Measurements from ENCODE around the gene MYOM3.

Gene MYOM3

GRCh38 chr1:24093732-24094131 lies 18.2 kb downstream of the MYOM3 start:
- no peak for FAIRE-seq
- TF ChIP-seq POLR2AphosphoS5 (IDR thresholded peaks at IDR 0.05; ENCODE audit: low read depth, low read length) = no peak
- TF ChIP-seq POU2F2 (IDR thresholded peaks at IDR 0.05; ENCODE audit: low read depth, low read length) = no peak
- no peak for TF ChIP-seq POLR2A (IDR thresholded peaks at IDR 0.05; ENCODE audit: low read depth, low read length)
- no peak for TF ChIP-seq PAX5 (IDR thresholded peaks at IDR 0.05; ENCODE audit: insufficient read depth, low read length, severe bottlenecking)
- no peak for TF ChIP-seq SPI1 (IDR thresholded peaks at IDR 0.05; ENCODE audit: low read depth, low read length)
- no peak for TF ChIP-seq TAF1 (IDR thresholded peaks at IDR 0.05; ENCODE audit: low read depth, low read length)
- no peak for DNase-seq (ENCODE audit: insufficient read length, low spot score)

- no peak for DNase-seq (ENCODE audit: insufficient read length, low spot score)
- no peak for FAIRE-seq
- no peak for TF ChIP-seq PAX5 (IDR thresholded peaks at IDR 0.05; ENCODE audit: insufficient read depth, low read length, severe bottlenecking)
- TF ChIP-seq POLR2A (IDR thresholded peaks at IDR 0.05; ENCODE audit: low read depth, low read length) = no peak
- TF ChIP-seq TAF1 (IDR thresholded peaks at IDR 0.05; ENCODE audit: low read depth, low read length) = no peak
These were observed 19.0 kb downstream of the MYOM3 start for GRCh38 chr1:24092979-24093378.

DNA sequence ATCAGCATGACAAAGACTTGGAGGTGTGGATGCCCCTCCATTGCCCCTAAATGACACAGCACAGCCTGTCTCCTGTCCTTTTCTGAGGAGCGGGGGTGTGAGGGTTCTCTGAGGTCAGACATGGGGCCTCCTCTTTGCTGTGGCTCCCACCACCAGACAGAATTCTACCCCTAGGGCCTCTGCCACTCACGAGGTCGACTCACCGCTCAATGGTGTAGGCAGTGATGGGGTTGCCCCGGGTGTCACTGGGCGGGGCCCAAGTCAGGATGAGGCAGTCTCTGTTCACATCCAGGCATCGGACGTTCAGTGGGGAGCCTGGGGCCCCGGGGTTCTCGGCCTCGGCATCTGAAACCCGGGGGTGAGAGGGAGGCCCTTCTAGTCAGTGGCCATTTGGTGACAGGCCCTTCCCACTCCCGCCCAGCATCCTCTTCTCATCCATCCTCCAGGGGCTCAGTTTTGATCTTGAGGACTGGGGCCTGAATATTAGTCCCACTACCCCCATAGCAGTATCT lies 19.9 kb downstream of the MYOM3 start:
- FAIRE-seq (no peak), DNase-seq (ENCODE audit: insufficient read length, low spot score) (no peak)
- TF ChIP-seq POLR2AphosphoS5 (IDR thresholded peaks at IDR 0.05; ENCODE audit: low read depth, low read length) (no peak), SPI1 (IDR thresholded peaks at IDR 0.05; ENCODE audit: low read depth, low read length) (no peak), POLR2A (IDR thresholded peaks at IDR 0.05; ENCODE audit: low read depth, low read length) (no peak), TAF1 (IDR thresholded peaks at IDR 0.05; ENCODE audit: low read depth, low read length) (no peak), PAX5 (IDR thresholded peaks at IDR 0.05; ENCODE audit: insufficient read depth, low read length, severe bottlenecking) (no peak), POU2F2 (IDR thresholded peaks at IDR 0.05; ENCODE audit: low read depth, low read length) (no peak)

GRCh38 chr1:24090736-24091135 lies 21.2 kb downstream of the MYOM3 start:
- DNase-seq (ENCODE audit: insufficient read length, low spot score) (no peak), FAIRE-seq (no peak)
- no peak for TF ChIP-seq TAF1 (IDR thresholded peaks at IDR 0.05; ENCODE audit: low read depth, low read length)
- TF ChIP-seq POLR2A (IDR thresholded peaks at IDR 0.05; ENCODE audit: low read depth, low read length) = no peak
- TF ChIP-seq POLR2AphosphoS5 (IDR thresholded peaks at IDR 0.05; ENCODE audit: low read depth, low read length) = no peak
- TF ChIP-seq SPI1 (IDR thresholded peaks at IDR 0.05; ENCODE audit: low read depth, low read length) = no peak
- TF ChIP-seq PAX5 (IDR thresholded peaks at IDR 0.05; ENCODE audit: insufficient read depth, low read length, severe bottlenecking) = no peak
- no peak for TF ChIP-seq POU2F2 (IDR thresholded peaks at IDR 0.05; ENCODE audit: low read depth, low read length)

DNA sequence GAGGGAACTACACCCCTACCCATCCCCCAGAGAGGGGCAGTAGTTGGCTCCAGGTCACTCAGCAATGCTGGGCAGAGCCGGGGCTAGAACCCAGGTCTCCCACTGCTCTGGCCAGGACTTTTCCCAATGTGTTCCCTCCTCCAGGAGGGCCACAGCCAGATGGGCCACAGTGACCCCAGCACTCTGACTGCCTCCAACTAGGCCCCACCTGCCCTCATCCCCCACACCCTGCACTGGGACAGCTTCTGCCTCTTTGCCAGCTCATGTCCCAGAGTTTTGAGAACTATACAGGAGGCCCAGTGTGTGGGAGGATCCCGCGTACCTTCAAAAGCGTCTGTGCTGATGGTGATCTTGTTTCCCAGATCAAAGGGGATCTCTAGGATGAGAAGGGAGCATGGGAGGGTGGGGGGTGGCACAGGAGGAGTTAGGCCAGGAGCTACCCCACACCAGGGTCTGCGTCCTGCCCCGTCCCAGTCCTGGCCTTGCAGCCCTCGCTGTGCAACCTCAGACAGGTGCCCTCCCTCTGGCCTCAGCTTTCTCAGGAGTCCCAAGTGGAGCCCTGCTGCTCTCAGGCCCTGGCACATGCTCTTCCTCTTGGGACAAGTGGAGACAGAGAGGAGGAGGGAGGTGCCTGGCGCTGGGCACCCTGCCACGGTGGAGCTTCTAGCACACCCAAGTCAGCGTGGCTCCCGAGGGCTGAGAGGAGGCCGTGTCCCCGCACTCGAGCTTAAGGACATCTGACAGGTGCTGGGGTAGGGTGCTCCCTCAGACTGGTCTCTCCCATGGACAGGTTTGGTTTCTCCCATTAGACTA lies 22.0 kb downstream of the MYOM3 start:
- FAIRE-seq (no peak), DNase-seq (ENCODE audit: insufficient read length, low spot score) (no peak)
- no peak for TF ChIP-seq POU2F2 (IDR thresholded peaks at IDR 0.05; ENCODE audit: low read depth, low read length)
- TF ChIP-seq POLR2AphosphoS5 (IDR thresholded peaks at IDR 0.05; ENCODE audit: low read depth, low read length) = no peak
- TF ChIP-seq TAF1 (IDR thresholded peaks at IDR 0.05; ENCODE audit: low read depth, low read length) = no peak
- no peak for TF ChIP-seq POLR2A (IDR thresholded peaks at IDR 0.05; ENCODE audit: low read depth, low read length)
- no peak for TF ChIP-seq PAX5 (IDR thresholded peaks at IDR 0.05; ENCODE audit: insufficient read depth, low read length, severe bottlenecking)

- TF ChIP-seq TAF1 (IDR thresholded peaks at IDR 0.05; ENCODE audit: low read depth, low read length) (no peak), SPI1 (IDR thresholded peaks at IDR 0.05; ENCODE audit: low read depth, low read length) (no peak), POLR2AphosphoS5 (IDR thresholded peaks at IDR 0.05; ENCODE audit: low read depth, low read length) (no peak), PAX5 (IDR thresholded peaks at IDR 0.05; ENCODE audit: insufficient read depth, low read length, severe bottlenecking) (no peak), POU2F2 (IDR thresholded peaks at IDR 0.05; ENCODE audit: low read depth, low read length) (no peak), POLR2A (IDR thresholded peaks at IDR 0.05; ENCODE audit: low read depth, low read length) (no peak)
- FAIRE-seq (no peak), DNase-seq (ENCODE audit: insufficient read length, low spot score) (no peak)
These were observed 22.8 kb downstream of the MYOM3 start for GRCh38 chr1:24089027-24089742.

- DNase-seq (ENCODE audit: insufficient read length, low spot score) (no peak), FAIRE-seq (no peak)
- no peak for TF ChIP-seq TAF1 (IDR thresholded peaks at IDR 0.05; ENCODE audit: low read depth, low read length)
- TF ChIP-seq PAX5 (IDR thresholded peaks at IDR 0.05; ENCODE audit: insufficient read depth, low read length, severe bottlenecking) = no peak
- TF ChIP-seq POLR2AphosphoS5 (IDR thresholded peaks at IDR 0.05; ENCODE audit: low read depth, low read length) = no peak
- TF ChIP-seq POLR2A (IDR thresholded peaks at IDR 0.05; ENCODE audit: low read depth, low read length) = no peak
- no peak for TF ChIP-seq POU2F2 (IDR thresholded peaks at IDR 0.05; ENCODE audit: low read depth, low read length)
- no peak for TF ChIP-seq SPI1 (IDR thresholded peaks at IDR 0.05; ENCODE audit: low read depth, low read length)
These were observed 25.5 kb downstream of the MYOM3 start for GRCh38 chr1:24086466-24086865.

DNA sequence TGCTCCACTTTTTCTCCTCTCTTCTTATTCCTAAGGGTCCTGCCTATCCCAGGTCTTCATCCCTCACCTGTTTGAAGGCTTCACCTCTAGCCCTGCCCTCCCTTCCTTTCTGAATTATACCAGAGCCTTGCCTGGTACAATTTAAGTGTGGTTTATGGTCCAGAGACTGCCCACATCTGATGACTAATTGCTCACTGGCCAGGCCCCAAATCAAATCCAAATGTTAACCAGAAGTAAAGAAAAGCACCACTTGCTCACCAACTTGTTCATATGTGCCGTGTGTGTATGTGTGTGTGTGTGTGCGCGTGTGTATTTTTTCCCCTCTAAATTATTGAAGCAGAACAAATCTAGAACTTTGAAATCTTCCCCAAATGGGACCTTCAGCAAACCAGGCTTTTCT lies 26.4 kb downstream of the MYOM3 start:
- DNase-seq (ENCODE audit: insufficient read length, low spot score) (no peak), FAIRE-seq (no peak)
- TF ChIP-seq PAX5 (IDR thresholded peaks at IDR 0.05; ENCODE audit: insufficient read depth, low read length, severe bottlenecking) = no peak
- TF ChIP-seq TAF1 (IDR thresholded peaks at IDR 0.05; ENCODE audit: low read depth, low read length) = no peak
- no peak for TF ChIP-seq SPI1 (IDR thresholded peaks at IDR 0.05; ENCODE audit: low read depth, low read length)
- TF ChIP-seq POLR2A (IDR thresholded peaks at IDR 0.05; ENCODE audit: low read depth, low read length) = no peak
- no peak for TF ChIP-seq POU2F2 (IDR thresholded peaks at IDR 0.05; ENCODE audit: low read depth, low read length)
- TF ChIP-seq POLR2AphosphoS5 (IDR thresholded peaks at IDR 0.05; ENCODE audit: low read depth, low read length) = no peak

- no peak for TF ChIP-seq POLR2AphosphoS5 (IDR thresholded peaks at IDR 0.05; ENCODE audit: low read depth, low read length)
- TF ChIP-seq POLR2A (IDR thresholded peaks at IDR 0.05; ENCODE audit: low read depth, low read length) = no peak
- TF ChIP-seq TAF1 (IDR thresholded peaks at IDR 0.05; ENCODE audit: low read depth, low read length) = no peak
- TF ChIP-seq PAX5 (IDR thresholded peaks at IDR 0.05; ENCODE audit: insufficient read depth, low read length, severe bottlenecking) = no peak
- TF ChIP-seq SPI1 (IDR thresholded peaks at IDR 0.05; ENCODE audit: low read depth, low read length) = no peak
- no peak for TF ChIP-seq POU2F2 (IDR thresholded peaks at IDR 0.05; ENCODE audit: low read depth, low read length)
- DNase-seq (ENCODE audit: insufficient read length, low spot score) (no peak), FAIRE-seq (no peak)
These were observed 26.9 kb downstream of the MYOM3 start for GRCh38 chr1:24085007-24085406.

Data from GM12891 (cell line).